Measurements from ENCODE around the gene RASAL2. TPM values are rescaled to one million over a fixed set of nuclear protein-coding genes. Genes with fewer than 3 reads are reported as not detected.

RASAL2 gene
- total and polyA plus RNA-seq, 2 of the 4 experiments (the other 2 are of a cell fraction), result 13.1 to 20.6 TPM

DNA sequence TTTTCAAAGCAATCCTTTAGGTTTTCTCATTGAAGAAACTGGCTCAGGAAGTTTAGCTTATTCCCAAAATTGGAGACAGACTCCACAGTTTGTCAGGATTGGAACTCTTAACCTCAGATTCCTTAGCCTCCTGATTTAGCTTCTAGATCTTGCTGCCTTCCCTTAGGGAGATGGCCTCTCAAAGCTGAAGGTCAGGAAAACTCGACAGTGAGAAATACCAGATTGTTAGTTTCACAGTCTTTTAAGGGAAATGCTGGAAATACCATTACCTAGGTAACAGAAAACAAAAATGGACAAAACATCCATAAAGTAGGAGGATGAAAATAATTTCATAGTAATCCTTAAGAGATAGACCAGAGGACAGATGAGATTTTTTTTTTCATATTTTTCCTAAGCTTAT lies 7.8 kb downstream of the RASAL2 start:
- Histone ChIP-seq H2AFZ (replicated peaks; ENCODE audit: low read length, poor library complexity) (no peak overlapping the region), H3K36me3 (ENCODE audit: control insufficient read depth, insufficient read depth, low read length) (no peaks in the 10 kb centered on the region), H2BK5ac (ENCODE audit: low read depth, low read length, poor library complexity, severe bottlenecking) (no peak overlapping the region), H4K8ac (ENCODE audit: low read depth in 2 of 2, low read length in 2 of 2) (peak overlapping the region in 1 of 2 experiments; percentile 75; a peak in 2 of 4 replicates), H3K9me3 (ENCODE audit: control insufficient read depth, insufficient read depth, low read length) (no peaks in the 10 kb centered on the region), H3K9me1 (ENCODE audit: insufficient read depth, low read length) (no peaks in the 10 kb centered on the region; the same call in 1 of the 2 replicates), H2BK20ac (ENCODE audit: low read depth, low read length) (peak overlapping the region; percentile 69), H2AK9ac (replicated peaks; ENCODE audit: low read depth, low read length, poor library complexity) (no peak overlapping the region), H4K91ac (ENCODE audit: insufficient read depth, low read depth, low read length) (no peak overlapping the region), H3K56ac (ENCODE audit: extremely low read depth, insufficient read depth, low read length) (no peak overlapping the region), H3K14ac (replicated peaks; ENCODE audit: low read depth, low read length) (peak overlapping the region; percentile 56), H3K23ac (ENCODE audit: low read depth, low read length) (no peak overlapping the region; the same call in 1 of the 2 replicates), H4K5ac (ENCODE audit: low read depth, low read length) (peak overlapping the region; percentile 24; the same call in 1 of the 2 replicates), H3K27ac (ENCODE audit: insufficient read depth, low read length) (no peak overlapping the region), H3K4me3 (ENCODE audit: insufficient read depth, low read depth, low read length) (no peak overlapping the region), H3K18ac (ENCODE audit: low read depth, low read length) (peak overlapping the region; percentile 17; the same call in 1 of the 2 replicates), H2AK5ac (ENCODE audit: low read depth, low read length) (no peak overlapping the region; the same call in 1 of the 2 replicates), H4K20me1 (ENCODE audit: insufficient read depth, low read length) (no peaks in the 10 kb centered on the region; the same call in 1 of the 2 replicates), H3K27me3 (ENCODE audit: control insufficient read depth, insufficient read depth, low read length) (no peaks in the 10 kb centered on the region), H3K79me1 (ENCODE audit: low read depth in 1 of 2, low read length in 2 of 2) (peaks cover 17 to 41% of the 10 kb centered on the region in 2 experiments), H3K4me2 (ENCODE audit: low read depth, low read length) (peak overlapping the region; percentile 8; the same call in 1 of the 2 replicates), H2BK120ac (ENCODE audit: low read depth, low read length) (peak overlapping the region; percentile 44), H3K4ac (ENCODE audit: low read depth, low read length) (peak overlapping the region; percentile 56), H3K9ac (ENCODE audit: low read depth, low read length) (no peak overlapping the region), H2BK15ac (ENCODE audit: low read depth, low read length) (no peak overlapping the region), H3K4me1 (ENCODE audit: control insufficient read depth, insufficient read depth, low read length) (peaks cover 11% of the 10 kb centered on the region; the same call in 1 of the 2 replicates)
- CTCF ChIA-PET, result no interaction called here
- dilution Hi-C loops (cut with HindIII; ENCODE audit: low sequenced_read_pairs, unreplicated experiment) (no loop called here), intact Hi-C loops (cut with micrococcal nuclease) (no loop called here), in situ Hi-C loops (cut with MboI; ENCODE audit: low sequenced_read_pairs) (loop anchor here (10.0 kb wide), 1 partner anchor 173 kb away; no protein-coding TSS in a partner anchor)
- no TSS peak for BruUV-seq (replicated peaks)
- DNase-seq (peak; percentile 25), ATAC-seq (ENCODE audit: low read depth) (no peak)
- POLR2A ChIA-PET (ENCODE audit: unreplicated experiment), result no interaction called here
- no peak for TF ChIP-seq FOS (IDR thresholded peaks at IDR 0.05; ENCODE audit: low read depth, low read length)
- no peak for TF ChIP-seq RAD21 (IDR thresholded peaks at IDR 0.05; ENCODE audit: low read length)
- no peak for TF ChIP-seq POLR2A (IDR thresholded peaks at IDR 0.05; ENCODE audit: low read depth, low read length)
- WGBS, 2 experiments (ENCODE audit: extremely low coverage in 2 of 2, insufficient read length in 1 of 2), result no CpG with 5 or more reads among the region's 1 CpG
